GM12878 (cell line): ENCODE data around the gene IRF2. TPM values are rescaled to one million over a fixed set of nuclear protein-coding genes. Genes with fewer than 3 reads are reported as not detected.

Experiments
- ATAC-seq: fragments of 200-7000 bp; cut with Tn5 transposase; 3 replicates; pipeline ENCODE4 v1.9.1; 2020; ENCODE audit warnings: mild to moderate bottlenecking, moderate library complexity
- BruUV-seq: library from RNA; stranded (reverse); fragments of 400-500 nt; replicated peaks from 2 replicates; lab custom pipeline; 2021; lab: Mats Ljungman, UMichigan
- CTCF ChIA-PET: fragments of 300-600 bp; sonication (Branson Sonifier 250); formaldehyde crosslinking; extraction: SDS; loops from one replicate; lab custom pipeline; 2021; ENCODE audit warnings: inconsistent platforms; lab: Yijun Ruan, JAX
- POLR2A ChIA-PET: fragments of 350-600 bp; formaldehyde crosslinking; extraction: SDS; loops from one replicate; lab custom pipeline; 2021; ENCODE audit warnings: inconsistent platforms; lab: Charles Lee
- RAD21 ChIA-PET: fragments of 300-600 bp; sonication (Branson Sonifier 250); formaldehyde crosslinking; loops from one replicate; lab custom pipeline; 2023; ENCODE audit warnings: antibody characterized with exemption; ENCODE audit not compliant: unreplicated experiment; lab: Charles Lee
- SMC1A ChIA-PET: fragments of 300-600 bp; sonication (Branson Sonifier 250); formaldehyde crosslinking; loops from one replicate; lab custom pipeline; 2023; ENCODE audit not compliant: unreplicated experiment, uncharacterized antibody; lab: Charles Lee
- DNase-seq: peaks from one replicate; pipeline ENCODE4 v3.0.0-alpha.2; 2011; ENCODE audit warnings: low read depth, low spot score
- FAIRE-seq: peaks from 3 replicates; lab custom pipeline; 2011; peaks lifted over from hg19 to GRCh38; lab: Jason Lieb, UNC
- H2AFZ ChIP-seq: 2 replicates; pipeline ENCODE4 v1.6.0; 2011; ENCODE audit warnings: low read depth, low read length, control low read depth; ENCODE audit not compliant: control insufficient read depth
- H3K27ac ChIP-seq: 2 replicates; pipeline ENCODE4 v1.5.1; 2011; ENCODE audit warnings: control low read depth; ENCODE audit not compliant: control insufficient read depth, insufficient read depth
- H3K27me3 ChIP-seq, 2 experiments: replicated peaks in 1 of 2; 2 replicates each; pipeline versions ENCODE4 v1.6.0 to v1.6.1; 2011; ENCODE audit warnings: low read length in 1 of 2; ENCODE audit not compliant: control insufficient read depth in 2 of 2, insufficient read depth in 2 of 2
- H3K36me3 ChIP-seq, 2 experiments: 2 replicates each; pipeline ENCODE4 v1.5.1; 2011; ENCODE audit warnings: low read length in 1 of 2; ENCODE audit not compliant: control insufficient read depth in 2 of 2, insufficient read depth in 2 of 2
- H3K4me1 ChIP-seq: 2 replicates; pipeline ENCODE4 v1.6.1; 2011; ENCODE audit warnings: mild to moderate bottlenecking, low read length, moderate library complexity, mixed read lengths; ENCODE audit not compliant: control insufficient read depth, insufficient read depth
- H3K4me2 ChIP-seq: 2 replicates; pipeline ENCODE4 v1.6.0; 2011; ENCODE audit warnings: control low read depth; ENCODE audit not compliant: control insufficient read depth, insufficient read depth
- H3K4me3 ChIP-seq: fragments of 200-600 bp; sonication (generic); 2 replicates; pipeline ENCODE4 v1.5.1; 2016
- H3K79me2 ChIP-seq: 2 replicates; pipeline ENCODE4 v1.6.0; 2011; ENCODE audit warnings: low read length; ENCODE audit not compliant: control insufficient read depth, insufficient read depth
- H3K9ac ChIP-seq: 2 replicates; pipeline ENCODE4 v1.8.0; 2011; ENCODE audit warnings: low read length, control low read depth, mixed read lengths; ENCODE audit not compliant: control insufficient read depth, insufficient read depth
- H3K9me3 ChIP-seq: replicated peaks from 3 replicates; pipeline ENCODE4 v1.5.1; 2011; ENCODE audit warnings: mild to moderate bottlenecking, low read length; ENCODE audit not compliant: control insufficient read depth, insufficient read depth
- H4K20me1 ChIP-seq: 2 replicates; pipeline ENCODE4 v1.6.0; 2011; ENCODE audit not compliant: control insufficient read depth, insufficient read depth
- E2F8 ChIP-seq: fragments of 450-650 bp; IDR thresholded peaks from 2 replicates; pipeline ENCODE4 v1.6.1; 2018; ENCODE audit warnings: mild to moderate bottlenecking, low read depth, moderate library complexity; ENCODE audit not compliant: partially characterized antibody
- ELK1 ChIP-seq: IDR thresholded peaks from 2 replicates; pipeline ENCODE4 v1.6.1; 2012; ENCODE audit warnings: low read depth, low read length, improper control_type of control experiment
- JUND ChIP-seq: IDR thresholded peaks from 2 replicates; pipeline ENCODE4 v1.6.1; 2012; ENCODE audit warnings: low read depth, mild to moderate bottlenecking, low read length, improper control_type of control experiment, moderate library complexity
- NFIC ChIP-seq: IDR thresholded peaks from 2 replicates; pipeline ENCODE4 v1.6.1; 2012; ENCODE audit warnings: low read depth, mild to moderate bottlenecking, inconsistent platforms, low read length, moderate library complexity
- NRF1 ChIP-seq: conservative IDR thresholded peaks from 2 replicates; pipeline ENCODE4 v1.6.1; 2011; ENCODE audit warnings: mild to moderate bottlenecking, low read depth, low read length, improper control_type of control experiment
- TCF7 ChIP-seq: IDR thresholded peaks from 2 replicates; pipeline ENCODE4 v1.6.1; 2014; ENCODE audit warnings: antibody characterized with exemption, borderline replicate concordance
- ZNF592 ChIP-seq: fragments of 450-650 bp; IDR thresholded peaks from 2 replicates; pipeline ENCODE4 v1.6.1; 2017; ENCODE audit warnings: mild to moderate bottlenecking, moderate library complexity
- WGBS: methylation state at CpG from one replicate; pipeline ENCODE4 v1.1.6; 2016; ENCODE audit warnings: low lambda C conversion rate; ENCODE audit not compliant: insufficient replicate concordance, insufficient coverage; ENCODE audit errors: missing lambda C conversion rate; 5-methylcytosine and 5-hydroxymethylcytosine counted together
- in situ Hi-C: fragments of 300-500 bp; cut with MboI; formaldehyde crosslinking; loops from 9 replicates; pipeline ENCODE4 v1.14.3; 2018; ENCODE audit warnings: mixed read lengths
- intact Hi-C: fragments of 100-400 bp; cut with micrococcal nuclease; formaldehyde crosslinking; loops from one replicate; pipeline ENCODE4 v1.14.2; 2022; ENCODE audit not compliant: unreplicated experiment
- polyA plus RNA-seq, 11 experiments: library from polyadenylated mRNA; depleted of rRNA in 4 of 11; unstranded in 6 of 11; stranded (reverse) in 5 of 11; fragments of >200 nt; fragmentation: Nextera tagmentation in 4 of 11; fragmentation: Illumina TruSeq in 1 of 11; extraction: Ambion mirVana in 4 of 11; extraction: Trizol in 1 of 11; gene quantifications; 1 replicate in 1 of 11; 2 replicates in 10 of 11; pipeline versions ENCODE4 v1.2.1 to v1.2.3, GENCODE V29; 2011 to 2016; ENCODE audit warnings: inconsistent platforms in 2 of 11, missing spikeins in 2 of 11, low read depth in 1 of 11
- total RNA-seq, 4 experiments: library from RNA; depleted of rRNA in 3 of 4; stranded (reverse); fragments of >200 nt in 3 of 4; fragmentation: Illumina TruSeq in 1 of 4; extraction: Trizol in 1 of 4; gene quantifications; 2 replicates each; pipeline versions ENCODE4 v1.2.1 to v1.2.3, GENCODE V29; 2013 to 2021

The IRF2 gene
- total and polyA plus RNA-seq, 10 of the 15 experiments (the other 5 are each of a cell fraction or from before 2014, with no cell fraction given) = 45.1 to 99.3 (median 58.9) TPM

GRCh38 chr4:184401397-184402171 lies 72.8 kb downstream of the IRF2 start:
- TF ChIP-seq E2F8 = no peak
- Histone ChIP-seq H3K79me2 (peaks cover 3% of the 10 kb centered on the region), H3K9me3 (no peaks in the 10 kb centered on the region; the same call in 2 of the 3 replicates), H2AFZ (no peak overlapping the region), H3K27me3 (no peaks in the 10 kb centered on the region), H3K4me2 (no peak overlapping the region), H3K4me3 (no peak overlapping the region), H4K20me1 (no peaks in the 10 kb centered on the region), H3K4me1 (peaks cover 24% of the 10 kb centered on the region), H3K27ac (no peak overlapping the region), H3K9ac (no peak overlapping the region), H3K36me3 (peaks cover 11 to 34% of the 10 kb centered on the region in 2 experiments)
- ChIA-PET POLR2A (interaction anchor here (0.9 kb wide), 1 partner anchor 21 kb away, joined by 3 read pairs; no protein-coding TSS in a partner anchor), SMC1A (no interaction called here), RAD21 (no interaction called here), CTCF (no interaction called here)
- WGBS = 97% methylated on average over 13 of the region's 13 CpGs
- no TSS peak for BruUV-seq
- in situ Hi-C loops (no loop called here), intact Hi-C loops (no loop called here)
- ATAC-seq (no peak), DNase-seq (no peak), FAIRE-seq (no peak)

- no peak overlapping the region for H2AFZ ChIP-seq
- BruUV-seq = no TSS peak
- RAD21 ChIA-PET = no interaction called here
- SMC1A ChIA-PET = no interaction called here
- H3K27me3 ChIP-seq = no peaks in the 10 kb centered on the region
- H3K4me3 ChIP-seq = no peak overlapping the region
- FAIRE-seq = no peak
- H3K36me3 ChIP-seq = peaks cover 9 to 33% of the 10 kb centered on the region in 2 experiments
- peaks cover 30% of the 10 kb centered on the region for H3K4me1 ChIP-seq
- H3K27ac ChIP-seq = no peak overlapping the region; the same call in 1 of the 2 replicates
- no peaks in the 10 kb centered on the region for H4K20me1 ChIP-seq
- POLR2A ChIA-PET = no interaction called here
- no peak for DNase-seq
- CTCF ChIA-PET = no interaction called here
- ATAC-seq = no peak
- in situ Hi-C loops (no loop called here), intact Hi-C loops (no loop called here)
- no peak overlapping the region for H3K9ac ChIP-seq
- WGBS = 97% methylated on average over 8 of the region's 8 CpGs
- no peaks in the 10 kb centered on the region; the same call in 2 of the 3 replicates for H3K9me3 ChIP-seq
- peaks cover 3% of the 10 kb centered on the region for H3K79me2 ChIP-seq
- no peak overlapping the region for H3K4me2 ChIP-seq
- TF ChIP-seq ZNF592 (no peak), NFIC (no peak), NRF1 (no peak), JUND (no peak), ELK1 (no peak), TCF7 (no peak)
Measured at GRCh38 chr4:184400891-184401290, 73.5 kb downstream of the IRF2 start.
